HG03521 (cell line): ENCODE data around the gene PRSS33.

Experiments used
- ATAC-seq: cut with Tn5 transposase; IDR thresholded peaks from one replicate; pipeline ENCODE4 v1.9.1; 2021; ENCODE audit warnings: mild to moderate bottlenecking, moderate library complexity; ENCODE audit not compliant: unreplicated experiment

The PRSS33 gene

GRCh38 chr16:2778630-2778958 is 8.8 kb downstream of the PRSS33 start:
- no peak for ATAC-seq

- ATAC-seq, result no peak
These were observed 9.3 kb downstream of the PRSS33 start for GRCh38 chr16:2777903-2778629.

GRCh38 chr16:2777231-2777902 is 10.0 kb downstream of the PRSS33 start, which contains the start of gene ELOB:
ELOB (minus strand) TSS chr16:2777280; CDS start chr16:2777239, 41 bp downstream.
- ATAC-seq, result peak; percentile 81

GRCh38 chr16:2776500-2777139 is 10.7 kb downstream of the PRSS33 start:
- peak; percentile 33 for ATAC-seq

GRCh38 chr16:2775765-2776499 is 11.4 kb downstream of the PRSS33 start:
- no peak for ATAC-seq

- ATAC-seq, result no peak
These were observed 12.1 kb downstream of the PRSS33 start for GRCh38 chr16:2775131-2775716.

- no peak for ATAC-seq
These were observed 13.0 kb downstream of the PRSS33 start for GRCh38 chr16:2774161-2774891.

GRCh38 chr16:2773188-2773968 is 14.0 kb downstream of the PRSS33 start:
- no peak for ATAC-seq

- ATAC-seq, result no peak
These were observed 15.6 kb downstream of the PRSS33 start for GRCh38 chr16:2771496-2772402.

- ATAC-seq, result no peak
These were observed 17.1 kb downstream of the PRSS33 start for GRCh38 chr16:2770057-2770951.

- ATAC-seq, result no peak
These were observed 17.7 kb downstream of the PRSS33 start for GRCh38 chr16:2769675-2770056.

- no peak for ATAC-seq
These were observed 18.2 kb downstream of the PRSS33 start for GRCh38 chr16:2769100-2769529.

GRCh38 chr16:2768403-2769089 is 18.8 kb downstream of the PRSS33 start:
- no peak for ATAC-seq

- ATAC-seq, result no peak
These were observed 19.5 kb downstream of the PRSS33 start for GRCh38 chr16:2767891-2768290.

- ATAC-seq, result no peak
These were observed 20.1 kb downstream of the PRSS33 start for GRCh38 chr16:2767140-2767731.

- ATAC-seq, result no peak
These were observed 20.8 kb downstream of the PRSS33 start for GRCh38 chr16:2766430-2767139.
